ENCODE data around the gene DNAI1.
A peak's percentile ranks its signal among the peaks of the same experiment; 100 is the strongest.

Gene DNAI1

GRCh38 chr9:34547960-34548611 is 89.5 kb downstream of the DNAI1 start:
- DNase-seq, result peak in 1 of 2 donors; percentile 22

- DNase-seq, result no peak
Measured at GRCh38 chr9:34549407-34549732, 90.8 kb downstream of the DNAI1 start.

GRCh38 chr9:34550016-34550680 is 91.5 kb downstream of the DNAI1 start:
- no peak for DNase-seq

- no peak for DNase-seq
Measured at GRCh38 chr9:34550681-34551270, 92.2 kb downstream of the DNAI1 start.

GRCh38 chr9:34551751-34552605 is 93.4 kb downstream of the DNAI1 start:
- DNase-seq, result no peak

GRCh38 chr9:34552606-34552981 is 94.0 kb downstream of the DNAI1 start:
- DNase-seq, result no peak

GRCh38 chr9:34552986-34553385 is 94.4 kb downstream of the DNAI1 start:
- DNase-seq, result no peak

- no peak for DNase-seq
Measured at GRCh38 chr9:34553511-34554021, 95.0 kb downstream of the DNAI1 start.

- DNase-seq, result no peak
Measured at GRCh38 chr9:34554211-34555001, 95.8 kb downstream of the DNAI1 start.

- no peak for DNase-seq
Measured at GRCh38 chr9:34555002-34555348, 96.4 kb downstream of the DNAI1 start.

GRCh38 chr9:34555500-34555899 is 96.9 kb downstream of the DNAI1 start:
- DNase-seq, result no peak

- no peak for DNase-seq
Measured at GRCh38 chr9:34555936-34556525, 97.4 kb downstream of the DNAI1 start.

- DNase-seq, result no peak
Measured at GRCh38 chr9:34556949-34557348, 98.3 kb downstream of the DNAI1 start.

- no peak for DNase-seq
Measured at GRCh38 chr9:34557426-34558321, 99.1 kb downstream of the DNAI1 start.

- DNase-seq, result no peak
Measured at GRCh38 chr9:34558364-34558763, 99.8 kb downstream of the DNAI1 start.

- DNase-seq, result no peak
Measured at GRCh38 chr9:34558919-34559623, 100.5 kb downstream of the DNAI1 start.

- DNase-seq, result no peak
Measured at GRCh38 chr9:34559624-34560455, 101.2 kb downstream of the DNAI1 start.

- no peak for DNase-seq
Measured at GRCh38 chr9:34560599-34561214, 102.1 kb downstream of the DNAI1 start.

- peak in 1 of 2 donors; percentile 6 for DNase-seq
Measured at GRCh38 chr9:34562135-34562745, 103.6 kb downstream of the DNAI1 start.

Measured in CD4-positive, alpha-beta T cell treated with Interleukin-4 for 1 hour (primary cell).